Stomach (tissue), 4 donors: ENCODE results near the gene PDE8A.

Experiments used
- CTCF ChIP-seq, 7 experiments: fragments of 450-650 bp in 4 of 7; fragments of 200-600 bp in 3 of 7; sonication (generic) in 3 of 7; IDR thresholded peaks; one replicate each; pipeline ENCODE4 v1.5.1; 2016 to 2019; ENCODE audit warnings: antibody characterized with exemption in 7 of 7, control low read depth in 2 of 7, mild to moderate bottlenecking in 1 of 7
- POLR2A ChIP-seq, 4 donors: fragments of 450-650 bp; IDR thresholded peaks; one replicate each; pipeline ENCODE4 v1.6.1; 2016; ENCODE audit warnings: antibody characterized with exemption in 4 of 4, control low read depth in 2 of 4, mild to moderate bottlenecking in 1 of 4, moderate library complexity in 1 of 4
- POLR2AphosphoS5 ChIP-seq, 3 donors: sonication (generic); formaldehyde crosslinking; IDR thresholded peaks; one replicate each; pipeline ENCODE4 v1.6.1; 2016; ENCODE audit warnings: antibody characterized with exemption in 3 of 3

GRCh38 chr15:85045615-85046014 is 64.0 kb downstream of the PDE8A start:
- TF ChIP-seq POLR2A (IDR thresholded peaks at IDR 0.05) (no peak), CTCF (IDR thresholded peaks at IDR 0.05) (no peak), POLR2AphosphoS5 (IDR thresholded peaks at IDR 0.05) (no peak)
